Liver (tissue), 9 donors: ENCODE measurements around the gene RYR3. TPM values are rescaled to one million over a fixed set of nuclear protein-coding genes. Genes with fewer than 3 reads are reported as not detected.

Source experiments
- DNase-seq: peaks from one replicate; pipeline ENCODE4 v3.0.0-alpha.2; 2017; ENCODE audit warnings: low spot score
- H3K27ac ChIP-seq, 2 donors: one replicate each; pipeline ENCODE4 v1.7.0; 2013; ENCODE audit warnings: inconsistent platforms in 2 of 2, low read length in 2 of 2, control low read depth in 1 of 2, low read depth in 1 of 2, mild to moderate bottlenecking in 1 of 2
- H3K27me3 ChIP-seq, 4 donors: one replicate each; pipeline versions ENCODE4 v1.6.1 to v1.7.0; 2013; ENCODE audit warnings: low read length in 3 of 4, inconsistent platforms in 1 of 4, mild to moderate bottlenecking in 1 of 4, moderate library complexity in 1 of 4; ENCODE audit not compliant: control insufficient read depth in 4 of 4, insufficient read depth in 4 of 4
- H3K36me3 ChIP-seq, 4 donors: one replicate each; pipeline versions ENCODE4 v1.6.1 to v1.7.0; 2013; ENCODE audit warnings: low read length in 3 of 4, mild to moderate bottlenecking in 3 of 4, low read depth in 1 of 4, moderate library complexity in 1 of 4; ENCODE audit not compliant: control insufficient read depth in 4 of 4, insufficient read depth in 3 of 4
- H3K4me1 ChIP-seq, 4 donors: one replicate each; pipeline versions ENCODE4 v1.6.1 to v1.7.0; 2013; ENCODE audit warnings: low read length in 3 of 4, mild to moderate bottlenecking in 3 of 4, moderate library complexity in 1 of 4; ENCODE audit not compliant: control insufficient read depth in 4 of 4, insufficient read depth in 4 of 4
- H3K4me3 ChIP-seq, 3 donors: one replicate each; pipeline versions ENCODE4 v1.6.1 to v1.7.0; 2013; ENCODE audit warnings: low read length in 3 of 3, control low read depth in 1 of 3, low read depth in 1 of 3, mild to moderate bottlenecking in 1 of 3
- H3K9ac ChIP-seq, 2 donors: one replicate each; pipeline ENCODE4 v1.7.0; 2013; ENCODE audit warnings: low read length in 2 of 2, mild to moderate bottlenecking in 2 of 2, moderate library complexity in 2 of 2, control low read depth in 1 of 2, low read depth in 1 of 2
- H3K9me3 ChIP-seq, 4 donors: one replicate each; pipeline versions ENCODE4 v1.6.1 to v1.7.0; 2013; ENCODE audit warnings: low read length in 3 of 4; ENCODE audit not compliant: control insufficient read depth in 4 of 4
- FOXA1 ChIP-seq: IDR thresholded peaks from 2 replicates; pipeline ENCODE4 v1.6.1; 2016; ENCODE audit warnings: antibody characterized with exemption
- FOXA2 ChIP-seq: IDR thresholded peaks from 2 replicates; pipeline ENCODE4 v1.6.1; 2016; ENCODE audit warnings: antibody characterized with exemption
- GABPA ChIP-seq, 2 donors: IDR thresholded peaks in 1 of 2; conservative IDR thresholded peaks in 1 of 2; 2 replicates each; pipeline ENCODE4 v1.6.1; 2016; ENCODE audit warnings: antibody characterized with exemption in 2 of 2, mild to moderate bottlenecking in 1 of 2, moderate library complexity in 1 of 2
- HNF4A ChIP-seq, 2 donors: conservative IDR thresholded peaks; 2 replicates each; pipeline ENCODE4 v1.6.1; 2016; ENCODE audit warnings: antibody characterized with exemption in 2 of 2, mild to moderate bottlenecking in 2 of 2
- HNF4G ChIP-seq: IDR thresholded peaks from 2 replicates; pipeline ENCODE4 v1.6.1; 2016; ENCODE audit warnings: antibody characterized with exemption
- JUND ChIP-seq, 2 donors: IDR thresholded peaks; 2 replicates each; pipeline ENCODE4 v1.6.1; 2016; ENCODE audit warnings: antibody characterized with exemption in 2 of 2
- NR2F2 ChIP-seq: IDR thresholded peaks from 2 replicates; pipeline ENCODE4 v1.6.1; 2016; ENCODE audit warnings: antibody characterized with exemption
- RAD21 ChIP-seq, 2 donors: IDR thresholded peaks; 2 replicates each; pipeline ENCODE4 v1.6.1; 2016; ENCODE audit warnings: antibody characterized with exemption in 2 of 2, mild to moderate bottlenecking in 2 of 2
- RXRA ChIP-seq, 2 donors: IDR thresholded peaks; 2 replicates each; pipeline ENCODE4 v1.6.1; 2017 to 2018; ENCODE audit warnings: antibody characterized with exemption in 2 of 2, mild to moderate bottlenecking in 1 of 2
- SP1 ChIP-seq: IDR thresholded peaks from 2 replicates; pipeline ENCODE4 v1.6.1; 2018; ENCODE audit warnings: antibody characterized with exemption, mild to moderate bottlenecking
- TAF1 ChIP-seq: conservative IDR thresholded peaks from 2 replicates; pipeline ENCODE4 v1.6.1; 2016; ENCODE audit warnings: antibody characterized with exemption, mild to moderate bottlenecking
- YY1 ChIP-seq: IDR thresholded peaks from 2 replicates; pipeline ENCODE4 v1.6.1; 2016; ENCODE audit warnings: antibody characterized with exemption, mild to moderate bottlenecking
- WGBS: extraction: QIAGEN DNeasy Blood & Tissue Kit; methylation state at CpG from one replicate; pipeline ENCODE4 v1.1.7; 2013; 5-methylcytosine and 5-hydroxymethylcytosine counted together
- polyA plus RNA-seq, 2 donors: library from polyadenylated mRNA; stranded (reverse) in 1 of 2; unstranded in 1 of 2; fragments of 200-250 nt in 1 of 2; fragments of >200 nt in 1 of 2; fragmentation: Nextera tagmentation in 1 of 2; extraction: Ambion mirVana in 1 of 2; gene quantifications; one replicate each; pipeline versions ENCODE4 v1.2.1 to v1.2.3, GENCODE V29; 2013 to 2015
- total RNA-seq, 2 donors: library from RNA; depleted of rRNA; stranded (reverse); fragments of >200 nt; gene quantifications; one replicate each; pipeline ENCODE4 v1.2.3, GENCODE V29; 2014
- TF ChIP-seq, protein P1 (sequence below): IDR thresholded peaks from 2 replicates; pipeline ENCODE4 v1.6.1; 2016; ENCODE audit warnings: antibody characterized with exemption
- TF ChIP-seq, protein P2 (sequence below): IDR thresholded peaks from 2 replicates; pipeline ENCODE4 v1.6.1; 2016; ENCODE audit warnings: antibody characterized with exemption
- TF ChIP-seq, protein P3 (sequence below): IDR thresholded peaks from 2 replicates; pipeline ENCODE4 v1.6.1; 2016; ENCODE audit warnings: antibody characterized with exemption, mild to moderate bottlenecking
- TF ChIP-seq, protein P4 (sequence below): fragments of 150-350 bp; IDR thresholded peaks from 2 replicates; pipeline ENCODE4 v1.5.1; 2017; ENCODE audit warnings: improper control_type of control experiment, low read depth, low read length; ENCODE audit not compliant: missing input control
- donor health status: healthy.
- donor health status: healthy.
- donor health status: healthy.
- donor health status: healthy.
- donor health status: healthy.

RYR3 gene
- total and polyA plus RNA-seq, 4 donors, result 0.01 to 1.1 (median 0.22) TPM

DNA sequence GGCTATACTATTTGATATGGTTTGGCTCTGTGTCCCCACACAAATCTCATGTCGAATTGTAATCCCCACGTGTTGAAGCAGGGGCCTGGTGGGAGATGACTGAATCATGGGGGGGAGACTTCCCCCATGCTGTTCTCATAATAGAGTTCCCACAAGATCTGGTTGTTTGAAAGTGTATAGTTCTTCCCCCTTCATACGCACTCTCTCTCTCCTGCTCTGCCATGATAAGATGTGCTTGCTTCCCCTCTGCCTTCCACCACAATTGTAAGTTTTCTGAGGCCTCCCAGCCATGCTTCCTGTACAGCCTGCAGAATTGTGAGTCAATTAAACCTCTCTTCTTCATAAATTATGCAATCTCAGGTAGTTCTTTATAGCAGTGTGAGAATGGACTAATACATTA is 367.4 kb downstream of the RYR3 start:
- H3K27me3 ChIP-seq, result peaks cover 0 to 3% (median 0%) of the 10 kb centered on the region in 4 donors
- no peak for DNase-seq

DNA sequence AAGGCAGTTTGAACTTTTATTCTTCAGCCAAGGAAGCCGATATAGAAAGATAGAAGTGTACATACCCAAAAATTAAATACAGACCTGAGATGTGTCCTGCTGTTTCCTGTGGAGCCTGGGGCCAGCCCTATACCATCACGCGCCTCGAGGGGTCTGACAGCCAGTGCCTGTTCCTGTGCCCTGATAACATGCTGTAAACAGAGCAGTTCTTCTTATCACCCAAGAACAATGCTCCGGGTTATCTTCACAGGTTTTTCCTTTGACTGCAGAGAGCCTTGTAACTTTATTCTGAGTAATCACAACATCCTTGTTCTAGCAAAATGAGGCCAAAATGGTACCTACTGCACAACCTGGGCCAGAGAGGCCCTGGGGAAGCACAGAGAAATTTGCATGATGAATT is 367.8 kb downstream of the RYR3 start:
- no peak overlapping the region for H3K27ac ChIP-seq
- H3K9me3 ChIP-seq, result no peaks in the 10 kb centered on the region
- peaks cover 0 to 3% (median under 1%) of the 10 kb centered on the region in 4 donors for H3K27me3 ChIP-seq
- no peak for TF ChIP-seq HNF4A (conservative IDR thresholded peaks at IDR 0.05)
- no peak for TF ChIP-seq GABPA (IDR thresholded peaks at IDR 0.05 in 1 of 2, conservative IDR thresholded peaks at IDR 0.05 in 1 of 2)
- TF ChIP-seq JUND (IDR thresholded peaks at IDR 0.05), result no peak
- no peak for TF ChIP-seq TAF1
- no peak for TF ChIP-seq FOXA1
- TF ChIP-seq, protein P1, sequence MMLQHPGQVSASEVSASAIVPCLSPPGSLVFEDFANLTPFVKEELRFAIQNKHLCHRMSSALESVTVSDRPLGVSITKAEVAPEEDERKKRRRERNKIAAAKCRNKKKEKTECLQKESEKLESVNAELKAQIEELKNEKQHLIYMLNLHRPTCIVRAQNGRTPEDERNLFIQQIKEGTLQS, result no peak
- TF ChIP-seq, protein P2, sequence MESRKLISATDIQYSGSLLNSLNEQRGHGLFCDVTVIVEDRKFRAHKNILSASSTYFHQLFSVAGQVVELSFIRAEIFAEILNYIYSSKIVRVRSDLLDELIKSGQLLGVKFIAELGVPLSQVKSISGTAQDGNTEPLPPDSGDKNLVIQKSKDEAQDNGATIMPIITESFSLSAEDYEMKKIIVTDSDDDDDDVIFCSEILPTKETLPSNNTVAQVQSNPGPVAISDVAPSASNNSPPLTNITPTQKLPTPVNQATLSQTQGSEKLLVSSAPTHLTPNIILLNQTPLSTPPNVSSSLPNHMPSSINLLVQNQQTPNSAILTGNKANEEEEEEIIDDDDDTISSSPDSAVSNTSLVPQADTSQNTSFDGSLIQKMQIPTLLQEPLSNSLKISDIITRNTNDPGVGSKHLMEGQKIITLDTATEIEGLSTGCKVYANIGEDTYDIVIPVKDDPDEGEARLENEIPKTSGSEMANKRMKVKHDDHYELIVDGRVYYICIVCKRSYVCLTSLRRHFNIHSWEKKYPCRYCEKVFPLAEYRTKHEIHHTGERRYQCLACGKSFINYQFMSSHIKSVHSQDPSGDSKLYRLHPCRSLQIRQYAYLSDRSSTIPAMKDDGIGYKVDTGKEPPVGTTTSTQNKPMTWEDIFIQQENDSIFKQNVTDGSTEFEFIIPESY, result no peak
- no peaks in the 10 kb centered on the region for H3K4me1 ChIP-seq
- DNase-seq, result no peak
- no peak overlapping the region for H3K4me3 ChIP-seq
- WGBS, result 45% methylated on average over 5 of the region's 5 CpGs
- no peak overlapping the region for H3K9ac ChIP-seq
- H3K36me3 ChIP-seq, result no peaks in the 10 kb centered on the region

More for the DNA sequence above, 367.4 kb downstream of the RYR3 start:
- Histone ChIP-seq H3K9me3 (no peaks in the 10 kb centered on the region), H3K27ac (no peak overlapping the region), H3K4me3 (no peak overlapping the region), H3K36me3 (no peaks in the 10 kb centered on the region), H3K9ac (no peak overlapping the region), H3K4me1 (no peaks in the 10 kb centered on the region)
- TF ChIP-seq FOXA2 (no peak), TAF1 (no peak), JUND (IDR thresholded peaks at IDR 0.05) (no peak), GABPA (IDR thresholded peaks at IDR 0.05 in 1 of 2, conservative IDR thresholded peaks at IDR 0.05 in 1 of 2) (no peak), RXRA (IDR thresholded peaks at IDR 0.05) (no peak), HNF4G (no peak), YY1 (no peak), RAD21 (IDR thresholded peaks at IDR 0.05) (no peak), SP1 (no peak), NR2F2 (no peak)
- TF ChIP-seq, protein P3, sequence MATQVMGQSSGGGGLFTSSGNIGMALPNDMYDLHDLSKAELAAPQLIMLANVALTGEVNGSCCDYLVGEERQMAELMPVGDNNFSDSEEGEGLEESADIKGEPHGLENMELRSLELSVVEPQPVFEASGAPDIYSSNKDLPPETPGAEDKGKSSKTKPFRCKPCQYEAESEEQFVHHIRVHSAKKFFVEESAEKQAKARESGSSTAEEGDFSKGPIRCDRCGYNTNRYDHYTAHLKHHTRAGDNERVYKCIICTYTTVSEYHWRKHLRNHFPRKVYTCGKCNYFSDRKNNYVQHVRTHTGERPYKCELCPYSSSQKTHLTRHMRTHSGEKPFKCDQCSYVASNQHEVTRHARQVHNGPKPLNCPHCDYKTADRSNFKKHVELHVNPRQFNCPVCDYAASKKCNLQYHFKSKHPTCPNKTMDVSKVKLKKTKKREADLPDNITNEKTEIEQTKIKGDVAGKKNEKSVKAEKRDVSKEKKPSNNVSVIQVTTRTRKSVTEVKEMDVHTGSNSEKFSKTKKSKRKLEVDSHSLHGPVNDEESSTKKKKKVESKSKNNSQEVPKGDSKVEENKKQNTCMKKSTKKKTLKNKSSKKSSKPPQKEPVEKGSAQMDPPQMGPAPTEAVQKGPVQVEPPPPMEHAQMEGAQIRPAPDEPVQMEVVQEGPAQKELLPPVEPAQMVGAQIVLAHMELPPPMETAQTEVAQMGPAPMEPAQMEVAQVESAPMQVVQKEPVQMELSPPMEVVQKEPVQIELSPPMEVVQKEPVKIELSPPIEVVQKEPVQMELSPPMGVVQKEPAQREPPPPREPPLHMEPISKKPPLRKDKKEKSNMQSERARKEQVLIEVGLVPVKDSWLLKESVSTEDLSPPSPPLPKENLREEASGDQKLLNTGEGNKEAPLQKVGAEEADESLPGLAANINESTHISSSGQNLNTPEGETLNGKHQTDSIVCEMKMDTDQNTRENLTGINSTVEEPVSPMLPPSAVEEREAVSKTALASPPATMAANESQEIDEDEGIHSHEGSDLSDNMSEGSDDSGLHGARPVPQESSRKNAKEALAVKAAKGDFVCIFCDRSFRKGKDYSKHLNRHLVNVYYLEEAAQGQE, result no peak
- TF ChIP-seq, protein P1, result no peak
- TF ChIP-seq, protein P2, result no peak
- TF ChIP-seq, protein P4, sequence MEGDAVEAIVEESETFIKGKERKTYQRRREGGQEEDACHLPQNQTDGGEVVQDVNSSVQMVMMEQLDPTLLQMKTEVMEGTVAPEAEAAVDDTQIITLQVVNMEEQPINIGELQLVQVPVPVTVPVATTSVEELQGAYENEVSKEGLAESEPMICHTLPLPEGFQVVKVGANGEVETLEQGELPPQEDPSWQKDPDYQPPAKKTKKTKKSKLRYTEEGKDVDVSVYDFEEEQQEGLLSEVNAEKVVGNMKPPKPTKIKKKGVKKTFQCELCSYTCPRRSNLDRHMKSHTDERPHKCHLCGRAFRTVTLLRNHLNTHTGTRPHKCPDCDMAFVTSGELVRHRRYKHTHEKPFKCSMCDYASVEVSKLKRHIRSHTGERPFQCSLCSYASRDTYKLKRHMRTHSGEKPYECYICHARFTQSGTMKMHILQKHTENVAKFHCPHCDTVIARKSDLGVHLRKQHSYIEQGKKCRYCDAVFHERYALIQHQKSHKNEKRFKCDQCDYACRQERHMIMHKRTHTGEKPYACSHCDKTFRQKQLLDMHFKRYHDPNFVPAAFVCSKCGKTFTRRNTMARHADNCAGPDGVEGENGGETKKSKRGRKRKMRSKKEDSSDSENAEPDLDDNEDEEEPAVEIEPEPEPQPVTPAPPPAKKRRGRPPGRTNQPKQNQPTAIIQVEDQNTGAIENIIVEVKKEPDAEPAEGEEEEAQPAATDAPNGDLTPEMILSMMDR, result no peak
- 44% methylated on average over 3 of the region's 3 CpGs for WGBS
